ENCODE measurements around the gene LGR4. TPM values are rescaled to one million over a fixed set of nuclear protein-coding genes. Genes with fewer than 3 reads are reported as not detected.

The LGR4 gene
- total RNA-seq, 1 donor from 2014 or later, result 43.8 TPM

DNA sequence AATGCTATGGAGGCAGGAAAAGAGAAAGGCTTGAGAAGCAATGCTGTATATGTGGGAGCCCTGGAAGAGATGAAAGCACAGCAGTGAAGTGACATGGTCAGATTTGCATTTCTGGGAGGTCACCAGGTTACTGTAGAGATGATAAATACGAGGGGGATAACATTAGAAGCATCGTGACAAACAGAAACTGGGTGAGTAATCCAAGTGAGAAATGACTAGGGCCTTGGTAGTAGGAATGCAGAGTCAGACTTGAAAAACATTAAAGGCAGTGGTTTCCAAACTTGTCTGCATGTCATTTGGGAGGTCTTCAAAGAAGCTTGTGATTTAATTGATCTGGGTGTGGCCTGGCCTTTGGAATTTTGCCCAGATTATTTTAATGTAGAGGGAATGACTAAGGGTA, 153.5 kb downstream of the LGR4 start:
- H3K27ac ChIP-seq (ENCODE audit: low read depth, low read length), result no peak overlapping the region
- H3K27me3 ChIP-seq (ENCODE audit: control insufficient read depth in 3 of 3, insufficient read depth in 3 of 3, low read length in 3 of 3), result no peaks in the 10 kb centered on the region
- H3K9me3 ChIP-seq (ENCODE audit: control insufficient read depth in 3 of 3, low read length in 3 of 3), result no peaks in the 10 kb centered on the region
- no peak overlapping the region for H3K4me3 ChIP-seq (ENCODE audit: low read length in 3 of 3)
- H3K9ac ChIP-seq (ENCODE audit: low read depth in 1 of 3, low read length in 3 of 3), result no peak overlapping the region
- no peaks in the 10 kb centered on the region for H3K36me3 ChIP-seq (ENCODE audit: control insufficient read depth in 3 of 3, insufficient read depth in 3 of 3, low read length in 3 of 3)
- no peaks in the 10 kb centered on the region for H3K4me1 ChIP-seq (ENCODE audit: control insufficient read depth in 3 of 3, insufficient read depth in 3 of 3, low read length in 3 of 3)

GRCh38 chr11:27317751-27318150, 154.8 kb downstream of the LGR4 start:
- H3K36me3 ChIP-seq (ENCODE audit: control insufficient read depth in 3 of 3, insufficient read depth in 3 of 3, low read length in 3 of 3), result no peaks in the 10 kb centered on the region
- no peaks in the 10 kb centered on the region for H3K9me3 ChIP-seq (ENCODE audit: control insufficient read depth in 3 of 3, low read length in 3 of 3)
- no peaks in the 10 kb centered on the region for H3K4me1 ChIP-seq (ENCODE audit: control insufficient read depth in 3 of 3, insufficient read depth in 3 of 3, low read length in 3 of 3)
- H3K4me3 ChIP-seq (ENCODE audit: low read length in 3 of 3), result no peak overlapping the region
- no peaks in the 10 kb centered on the region for H3K27me3 ChIP-seq (ENCODE audit: control insufficient read depth in 3 of 3, insufficient read depth in 3 of 3, low read length in 3 of 3)
- no peak overlapping the region for H3K27ac ChIP-seq (ENCODE audit: low read depth, low read length)
- H3K9ac ChIP-seq (ENCODE audit: low read depth in 1 of 3, low read length in 3 of 3), result no peak overlapping the region

Small RNAs within 50 kb of the gene (small RNA-seq; reads per million reads assigned to genes)
- gene AC100771.1 (not detected), gene MIR8087 (not detected), gene RNA5SP339 (not detected)

Other genes with a start within 250 kb of the LGR4 start
- 2.1 TPM for gene CCDC34, start 109.6 kb downstream of the LGR4 start, total RNA-seq
- gene LIN7C, start 34.0 kb upstream of the LGR4 start, total RNA-seq, result 29.7 TPM
- 1.0 TPM for gene BDNF, start 227.7 kb upstream of the LGR4 start, total RNA-seq